HG03196 (cell line): Measurements from ENCODE around the gene FITM2.
"Not testable (repeated sequence)": the region's sequence is repeated elsewhere in the genome, so short reads cannot be mapped to it uniquely, and the experiment has no call there.

ENCODE experiments used
- ATAC-seq: cut with Tn5 transposase; IDR thresholded peaks from one replicate; pipeline ENCODE4 v1.9.1; 2021; ENCODE audit not compliant: unreplicated experiment

Gene FITM2

GRCh38 chr20:44310664-44311639 lies at the start of gene FITM2:
Gene FITM2, minus strand, starts transcription at chr20:44311202. Its CDS starts 54 bp downstream, at chr20:44311148.
- peak; percentile 86 for ATAC-seq

GRCh38 chr20:44360221-44360620 lies 49.2 kb upstream of the FITM2 start:
- ATAC-seq, result no peak

GRCh38 chr20:44358776-44359175 lies 47.8 kb upstream of the FITM2 start:
- no peak for ATAC-seq

GRCh38 chr20:44357555-44358125 lies 46.6 kb upstream of the FITM2 start:
- ATAC-seq, result no peak

GRCh38 chr20:44357020-44357419 lies 46.0 kb upstream of the FITM2 start:
- ATAC-seq, result no peak

- no peak for ATAC-seq
Observed at GRCh38 chr20:44356353-44356723, 45.3 kb upstream of the FITM2 start.

- ATAC-seq, result no peak
Observed at GRCh38 chr20:44355498-44356352, 44.7 kb upstream of the FITM2 start, which contains the start of gene HNF4A. Gene HNF4A, plus strand, starts transcription at chr20:44355699. Its CDS starts 106 bp downstream, at chr20:44355805.

- ATAC-seq, result no peak
Observed at GRCh38 chr20:44354979-44355497, 44.0 kb upstream of the FITM2 start.

- no peak for ATAC-seq
Observed at GRCh38 chr20:44350567-44350966, 39.6 kb upstream of the FITM2 start.

- ATAC-seq, result no peak
Observed at GRCh38 chr20:44349349-44349748, 38.3 kb upstream of the FITM2 start.

GRCh38 chr20:44348168-44348659 lies 37.2 kb upstream of the FITM2 start:
- no peak for ATAC-seq

GRCh38 chr20:44345941-44346340 lies 34.9 kb upstream of the FITM2 start:
- not testable (repeated sequence) for ATAC-seq

- ATAC-seq, result no peak
Observed at GRCh38 chr20:44345147-44345546, 34.1 kb upstream of the FITM2 start.

- ATAC-seq, result no peak
Observed at GRCh38 chr20:44344723-44345122, 33.7 kb upstream of the FITM2 start.

GRCh38 chr20:44343162-44343675 lies 32.2 kb upstream of the FITM2 start:
- ATAC-seq, result no peak

- no peak for ATAC-seq
Observed at GRCh38 chr20:44342248-44342647, 31.2 kb upstream of the FITM2 start.

- no peak for ATAC-seq
Observed at GRCh38 chr20:44336725-44337380, 25.9 kb upstream of the FITM2 start, which contains the start of gene R3HDML. Gene R3HDML, plus strand, starts transcription at chr20:44337043. Its CDS starts 115 bp downstream, at chr20:44337158.

GRCh38 chr20:44336086-44336485 lies 25.1 kb upstream of the FITM2 start:
- ATAC-seq, result no peak

- ATAC-seq, result no peak
Observed at GRCh38 chr20:44335675-44336074, 24.7 kb upstream of the FITM2 start.

GRCh38 chr20:44334709-44335108 lies 23.7 kb upstream of the FITM2 start:
- no peak for ATAC-seq
